Ishikawa (cell line): ENCODE data around the gene EFNA2.

Source experiments
- CEBPB ChIP-seq: IDR thresholded peaks from 2 replicates; pipeline ENCODE4 v1.6.1; 2012
- CREB1 ChIP-seq: IDR thresholded peaks from 2 replicates; pipeline ENCODE4 v1.6.1; 2012; ENCODE audit warnings: low read depth
- EGR1 ChIP-seq: IDR thresholded peaks from 2 replicates; pipeline ENCODE4 v1.6.1; 2012
- EP300 ChIP-seq: IDR thresholded peaks from 2 replicates; pipeline ENCODE4 v1.6.1; 2012; ENCODE audit warnings: borderline replicate concordance
- FOXM1 ChIP-seq: IDR thresholded peaks from 2 replicates; pipeline ENCODE4 v1.6.1; 2012; ENCODE audit warnings: low read depth, borderline replicate concordance
- NFIC ChIP-seq: IDR thresholded peaks from 2 replicates; pipeline ENCODE4 v1.6.1; 2012
- RAD21 ChIP-seq: IDR thresholded peaks from 2 replicates; pipeline ENCODE4 v1.6.1; 2012; ENCODE audit warnings: low read depth
- TAF1 ChIP-seq: IDR thresholded peaks from 2 replicates; pipeline ENCODE4 v1.6.1; 2012; ENCODE audit warnings: low read depth, mild to moderate bottlenecking
- TCF12 ChIP-seq: IDR thresholded peaks from 2 replicates; pipeline ENCODE4 v1.6.1; 2012; ENCODE audit warnings: low read depth
- YY1 ChIP-seq: IDR thresholded peaks from 2 replicates; pipeline ENCODE4 v1.6.1; 2012; ENCODE audit warnings: low read depth
- ZBTB7A ChIP-seq: IDR thresholded peaks from 2 replicates; pipeline ENCODE4 v1.6.1; 2012; ENCODE audit warnings: low read depth
- TF ChIP-seq, protein P1 (sequence below): IDR thresholded peaks from 2 replicates; pipeline ENCODE4 v1.6.1; 2012
- TF ChIP-seq, protein P2 (sequence below): IDR thresholded peaks from 2 replicates; pipeline ENCODE4 v1.6.1; 2012
- TF ChIP-seq, protein P3 (sequence below): IDR thresholded peaks from 2 replicates; pipeline ENCODE4 v1.6.1; 2012; ENCODE audit warnings: low read depth, mild to moderate bottlenecking

The EFNA2 gene

DNA sequence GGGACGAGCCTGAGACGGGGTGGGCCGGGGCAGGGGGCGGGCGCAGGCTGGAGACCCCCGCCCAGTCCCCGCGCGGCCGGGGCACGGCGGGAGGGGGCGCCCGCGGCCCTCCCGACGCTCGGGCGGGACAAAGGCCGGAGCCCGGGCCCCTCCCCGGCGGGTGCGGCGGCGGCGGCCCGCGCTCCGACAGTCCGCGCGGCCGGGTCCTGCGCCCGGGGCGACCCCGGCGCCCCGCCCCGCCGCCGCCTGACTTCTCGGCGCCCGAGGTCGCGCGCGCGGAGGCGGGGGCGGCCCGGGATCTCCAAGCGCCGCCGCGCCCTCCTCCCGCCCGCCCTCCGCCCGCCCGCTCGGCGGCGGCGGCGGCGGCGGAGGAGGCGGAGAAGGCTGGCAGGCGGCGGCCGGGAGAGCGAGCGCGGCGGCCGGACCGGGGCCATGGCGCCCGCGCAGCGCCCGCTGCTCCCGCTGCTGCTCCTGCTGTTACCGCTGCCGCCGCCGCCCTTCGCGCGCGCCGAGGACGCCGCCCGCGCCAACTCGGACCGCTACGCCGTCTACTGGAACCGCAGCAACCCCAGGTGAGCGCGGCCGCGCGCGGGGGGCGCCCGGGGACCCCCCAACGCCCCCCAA is at the start of gene EFNA2:
EFNA2 (plus strand) TSS at position 137 of the 624 bp plus-strand sequence; CDS start at position 433, 296 bp downstream.
- TF ChIP-seq RAD21 (no peak), FOXM1 (no peak), ZBTB7A (peak; percentile 70; the same call in 1 of the 2 replicates), CREB1 (no peak)

DNA sequence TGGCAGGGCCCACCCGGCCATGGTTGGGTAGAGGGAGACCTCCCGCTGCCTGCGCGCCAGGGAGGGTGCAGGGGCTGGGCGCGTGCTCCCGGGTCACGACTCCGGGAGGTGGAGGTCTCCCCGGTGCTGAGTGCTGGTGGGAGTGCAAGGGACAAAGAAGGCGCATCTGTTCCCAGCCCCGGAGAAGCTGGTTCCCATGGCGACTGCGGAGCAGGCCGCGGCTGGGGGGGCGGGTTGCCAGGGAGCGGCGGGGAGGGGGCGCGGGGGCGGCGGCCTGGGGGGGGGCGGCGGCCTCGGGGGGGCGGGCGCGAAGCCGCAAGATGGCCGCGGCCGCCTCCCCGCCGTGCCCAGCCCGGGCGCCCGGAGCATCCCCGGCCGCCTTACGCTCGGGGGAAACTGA is 49.1 kb upstream of the EFNA2 start:
- no peak for TF ChIP-seq FOXM1

DNA sequence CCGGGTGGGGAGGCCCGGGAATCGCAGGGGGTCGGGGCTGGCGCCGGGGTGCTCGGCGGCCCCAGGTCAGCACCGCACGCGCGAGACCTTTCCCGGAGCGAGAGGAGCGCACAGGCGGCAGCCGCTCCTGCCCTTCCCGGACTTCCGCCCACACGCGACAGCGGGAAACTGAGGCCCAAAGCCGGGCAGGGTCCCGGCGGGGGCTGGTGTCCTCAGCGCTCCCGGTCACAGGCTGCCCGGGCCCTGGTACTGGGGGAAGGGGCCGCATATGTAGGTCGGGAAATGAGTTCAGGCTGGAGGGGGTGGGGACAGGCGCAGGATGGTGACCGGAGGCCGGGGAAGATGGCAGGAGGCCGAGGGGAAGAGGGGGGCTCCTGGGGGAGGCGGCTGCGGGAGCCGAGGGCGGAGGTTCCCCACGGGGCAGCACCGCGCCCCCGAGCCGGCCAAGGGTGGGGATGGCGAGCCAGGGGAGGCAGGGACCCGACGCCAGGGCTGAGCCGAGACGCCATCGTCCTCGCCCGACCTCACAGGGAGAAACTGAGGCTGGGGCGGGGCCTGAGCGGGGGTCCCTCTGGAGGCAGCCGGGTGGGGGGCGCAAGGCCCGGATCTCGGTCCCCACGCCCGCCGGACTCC is 48.5 kb upstream of the EFNA2 start:
- TF ChIP-seq YY1 (0 out of 2 replicates have a peak, but pooled peaks have one; percentile 5), ZBTB7A (peak; percentile 48; the same call in 1 of the 2 replicates), RAD21 (no peak)

DNA sequence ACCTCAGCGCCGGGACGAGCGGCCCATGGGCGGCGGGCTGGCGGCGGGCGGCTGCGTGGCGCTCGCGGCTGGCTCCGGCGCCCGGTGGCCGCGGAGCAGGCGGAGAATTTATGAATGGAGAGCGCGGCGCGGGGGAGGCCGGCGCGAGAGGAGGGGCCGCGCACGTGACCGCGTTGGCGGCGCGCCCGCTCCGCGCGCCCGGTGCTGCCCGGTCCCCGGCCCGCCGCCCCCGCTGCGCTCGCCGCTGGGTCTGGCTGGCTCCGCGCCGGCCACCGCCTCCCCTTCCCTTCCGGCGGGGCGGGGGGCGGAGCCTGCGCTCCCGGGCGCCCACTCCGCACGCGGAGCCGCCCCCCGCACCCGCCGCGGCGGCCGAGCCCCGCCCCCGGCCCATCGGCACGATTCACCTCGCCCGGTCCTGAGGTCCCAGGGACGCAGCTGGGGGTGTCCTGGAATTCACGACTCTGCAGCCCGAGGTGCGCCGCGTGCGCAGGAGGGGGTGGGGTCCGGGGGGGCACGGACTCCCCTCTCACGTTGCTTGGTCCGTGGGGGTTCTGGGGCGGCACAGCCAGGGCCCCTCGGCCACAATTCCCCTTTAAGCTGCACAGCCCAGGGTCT is 47.8 kb upstream of the EFNA2 start, which contains the start of gene CBARP:
CBARP (minus strand) TSS at position 252 of the 615 bp plus-strand sequence. CDS start 1,905 bp downstream, outside the sequence.
- TF ChIP-seq EP300 (no peak), YY1 (0 out of 2 replicates have a peak, but pooled peaks have one; percentile 1), ZBTB7A (peak; percentile 88), EGR1 (peak; percentile 22; the same call in 1 of the 2 replicates)
- TF ChIP-seq, protein P1, sequence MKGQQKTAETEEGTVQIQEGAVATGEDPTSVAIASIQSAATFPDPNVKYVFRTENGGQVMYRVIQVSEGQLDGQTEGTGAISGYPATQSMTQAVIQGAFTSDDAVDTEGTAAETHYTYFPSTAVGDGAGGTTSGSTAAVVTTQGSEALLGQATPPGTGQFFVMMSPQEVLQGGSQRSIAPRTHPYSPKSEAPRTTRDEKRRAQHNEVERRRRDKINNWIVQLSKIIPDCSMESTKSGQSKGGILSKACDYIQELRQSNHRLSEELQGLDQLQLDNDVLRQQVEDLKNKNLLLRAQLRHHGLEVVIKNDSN: peak; percentile 85
- TF ChIP-seq, protein P2, sequence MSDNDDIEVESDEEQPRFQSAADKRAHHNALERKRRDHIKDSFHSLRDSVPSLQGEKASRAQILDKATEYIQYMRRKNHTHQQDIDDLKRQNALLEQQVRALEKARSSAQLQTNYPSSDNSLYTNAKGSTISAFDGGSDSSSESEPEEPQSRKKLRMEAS: no peak
- TF ChIP-seq, protein P3, sequence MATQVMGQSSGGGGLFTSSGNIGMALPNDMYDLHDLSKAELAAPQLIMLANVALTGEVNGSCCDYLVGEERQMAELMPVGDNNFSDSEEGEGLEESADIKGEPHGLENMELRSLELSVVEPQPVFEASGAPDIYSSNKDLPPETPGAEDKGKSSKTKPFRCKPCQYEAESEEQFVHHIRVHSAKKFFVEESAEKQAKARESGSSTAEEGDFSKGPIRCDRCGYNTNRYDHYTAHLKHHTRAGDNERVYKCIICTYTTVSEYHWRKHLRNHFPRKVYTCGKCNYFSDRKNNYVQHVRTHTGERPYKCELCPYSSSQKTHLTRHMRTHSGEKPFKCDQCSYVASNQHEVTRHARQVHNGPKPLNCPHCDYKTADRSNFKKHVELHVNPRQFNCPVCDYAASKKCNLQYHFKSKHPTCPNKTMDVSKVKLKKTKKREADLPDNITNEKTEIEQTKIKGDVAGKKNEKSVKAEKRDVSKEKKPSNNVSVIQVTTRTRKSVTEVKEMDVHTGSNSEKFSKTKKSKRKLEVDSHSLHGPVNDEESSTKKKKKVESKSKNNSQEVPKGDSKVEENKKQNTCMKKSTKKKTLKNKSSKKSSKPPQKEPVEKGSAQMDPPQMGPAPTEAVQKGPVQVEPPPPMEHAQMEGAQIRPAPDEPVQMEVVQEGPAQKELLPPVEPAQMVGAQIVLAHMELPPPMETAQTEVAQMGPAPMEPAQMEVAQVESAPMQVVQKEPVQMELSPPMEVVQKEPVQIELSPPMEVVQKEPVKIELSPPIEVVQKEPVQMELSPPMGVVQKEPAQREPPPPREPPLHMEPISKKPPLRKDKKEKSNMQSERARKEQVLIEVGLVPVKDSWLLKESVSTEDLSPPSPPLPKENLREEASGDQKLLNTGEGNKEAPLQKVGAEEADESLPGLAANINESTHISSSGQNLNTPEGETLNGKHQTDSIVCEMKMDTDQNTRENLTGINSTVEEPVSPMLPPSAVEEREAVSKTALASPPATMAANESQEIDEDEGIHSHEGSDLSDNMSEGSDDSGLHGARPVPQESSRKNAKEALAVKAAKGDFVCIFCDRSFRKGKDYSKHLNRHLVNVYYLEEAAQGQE: no peak

DNA sequence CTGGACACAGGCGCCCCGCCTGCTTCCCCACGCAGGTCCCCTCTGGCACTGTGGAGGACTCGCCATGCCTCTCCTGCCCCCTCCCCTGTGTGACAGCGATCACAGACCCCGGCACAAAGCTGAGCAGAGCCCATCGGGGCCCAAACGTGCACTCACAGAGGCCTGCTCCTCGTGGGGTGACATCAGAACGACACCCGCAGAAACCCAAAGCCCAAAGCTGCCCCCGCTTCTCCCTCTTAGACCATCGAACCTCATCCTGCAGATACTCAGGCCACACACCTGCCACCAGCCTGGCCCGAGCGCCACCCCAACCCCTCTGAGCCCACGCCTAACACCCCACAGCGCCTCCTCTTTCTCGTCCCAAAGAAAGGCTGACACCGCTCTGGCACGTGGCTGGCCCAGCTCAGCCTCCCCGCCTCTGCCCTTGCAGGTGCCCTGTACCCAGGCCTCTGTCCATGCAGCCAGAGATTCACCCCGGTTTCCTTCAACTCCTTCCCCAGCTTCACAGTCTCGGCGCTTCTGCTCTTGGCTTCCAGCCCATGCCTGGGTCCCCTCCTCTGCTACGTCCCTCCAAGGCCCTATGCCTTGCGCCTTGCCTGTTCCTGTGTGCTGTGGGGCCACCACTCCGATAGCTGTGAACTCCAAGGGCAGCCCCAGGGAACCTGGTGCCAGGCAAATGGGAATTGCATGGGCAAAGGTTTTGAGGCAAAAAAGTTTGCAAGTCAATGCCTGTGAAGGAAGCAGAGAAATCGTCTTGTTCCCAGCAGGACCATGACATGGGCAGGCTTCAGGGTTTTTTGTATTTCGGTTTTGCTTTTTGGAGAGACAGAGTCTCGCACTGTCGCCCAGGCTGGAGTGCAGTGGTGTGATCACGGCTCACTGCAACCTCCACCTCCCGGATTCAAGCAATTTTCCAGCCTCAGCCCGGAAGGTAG is 47.0 kb upstream of the EFNA2 start:
- no peak for TF ChIP-seq EGR1
- TF ChIP-seq NFIC: no peak
- no peak for TF ChIP-seq TCF12
- TF ChIP-seq TAF1: no peak
- TF ChIP-seq, protein P1: no peak

DNA sequence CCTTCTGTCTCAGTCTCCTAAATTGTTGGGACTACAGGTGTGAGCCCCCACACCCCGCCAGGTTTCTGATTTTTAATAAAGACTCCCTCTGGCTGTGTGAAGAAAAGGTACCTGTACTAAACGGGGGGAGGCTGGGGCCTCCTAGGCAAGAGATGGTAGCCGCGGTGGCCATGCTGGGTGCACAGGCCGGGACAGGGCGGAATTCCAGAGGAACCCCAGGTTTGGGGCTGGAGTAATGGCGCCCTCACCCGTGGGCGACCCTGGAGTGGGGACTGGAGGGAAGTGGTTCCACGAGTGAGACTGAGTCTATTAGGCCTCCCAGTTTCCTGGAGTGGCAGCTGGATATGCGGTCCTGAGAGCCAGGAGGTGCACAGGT is 46.3 kb upstream of the EFNA2 start:
- TF ChIP-seq CREB1 (no peak), YY1 (no peak), NFIC (no peak), EP300 (no peak), FOXM1 (no peak), TCF12 (no peak), CEBPB (no peak), ZBTB7A (no peak), TAF1 (no peak)
- TF ChIP-seq, protein P1: no peak
- TF ChIP-seq, protein P3: no peak
- TF ChIP-seq, protein P2: no peak
